ENCODE data around the gene SATB2.

SATB2 gene

GRCh38 chr2:199329031-199329430, 128.7 kb downstream of the SATB2 start:
- H3K9ac ChIP-seq (ENCODE audit: low read length) = no peak overlapping the region
- H3K27me3 ChIP-seq (ENCODE audit: control insufficient read depth, insufficient read depth, low read length) = no peaks in the 10 kb centered on the region
- no peaks in the 10 kb centered on the region for H3K9me3 ChIP-seq (ENCODE audit: control insufficient read depth, low read length)
- no peaks in the 10 kb centered on the region for H3K36me3 ChIP-seq (ENCODE audit: control insufficient read depth, insufficient read depth, low read length)
- H3K4me1 ChIP-seq (ENCODE audit: control insufficient read depth, insufficient read depth, low read length) = no peaks in the 10 kb centered on the region
- H3K4me3 ChIP-seq (ENCODE audit: low read length) = no peak overlapping the region

- Histone ChIP-seq H3K36me3 (ENCODE audit: control insufficient read depth, insufficient read depth, low read length) (no peaks in the 10 kb centered on the region), H3K27me3 (ENCODE audit: control insufficient read depth, insufficient read depth, low read length) (no peaks in the 10 kb centered on the region), H3K9me3 (ENCODE audit: control insufficient read depth, low read length) (no peaks in the 10 kb centered on the region), H3K4me1 (ENCODE audit: control insufficient read depth, insufficient read depth, low read length) (no peaks in the 10 kb centered on the region), H3K9ac (ENCODE audit: low read length) (no peak overlapping the region), H3K4me3 (ENCODE audit: low read length) (no peak overlapping the region)
Measured at GRCh38 chr2:199325881-199326280, 131.9 kb downstream of the SATB2 start.

- H3K4me1 ChIP-seq (ENCODE audit: control insufficient read depth, insufficient read depth, low read length) = no peaks in the 10 kb centered on the region
- no peaks in the 10 kb centered on the region for H3K36me3 ChIP-seq (ENCODE audit: control insufficient read depth, insufficient read depth, low read length)
- no peaks in the 10 kb centered on the region for H3K9me3 ChIP-seq (ENCODE audit: control insufficient read depth, low read length)
- no peaks in the 10 kb centered on the region for H3K27me3 ChIP-seq (ENCODE audit: control insufficient read depth, insufficient read depth, low read length)
- H3K4me3 ChIP-seq (ENCODE audit: low read length) = no peak overlapping the region
- no peak overlapping the region for H3K9ac ChIP-seq (ENCODE audit: low read length)
Measured at GRCh38 chr2:199322151-199322550, 135.6 kb downstream of the SATB2 start.

GRCh38 chr2:199317646-199318045, 140.1 kb downstream of the SATB2 start:
- H3K9me3 ChIP-seq (ENCODE audit: control insufficient read depth, low read length) = no peaks in the 10 kb centered on the region
- no peaks in the 10 kb centered on the region for H3K27me3 ChIP-seq (ENCODE audit: control insufficient read depth, insufficient read depth, low read length)
- no peak overlapping the region for H3K9ac ChIP-seq (ENCODE audit: low read length)
- no peaks in the 10 kb centered on the region for H3K36me3 ChIP-seq (ENCODE audit: control insufficient read depth, insufficient read depth, low read length)
- H3K4me1 ChIP-seq (ENCODE audit: control insufficient read depth, insufficient read depth, low read length) = no peaks in the 10 kb centered on the region
- no peak overlapping the region for H3K4me3 ChIP-seq (ENCODE audit: low read length)

GRCh38 chr2:199316851-199317250, 140.9 kb downstream of the SATB2 start:
- no peaks in the 10 kb centered on the region for H3K27me3 ChIP-seq (ENCODE audit: control insufficient read depth, insufficient read depth, low read length)

GRCh38 chr2:199315299-199316179, 142.2 kb downstream of the SATB2 start:
- Histone ChIP-seq H3K9me3 (ENCODE audit: control insufficient read depth, low read length) (no peaks in the 10 kb centered on the region), H3K27me3 (ENCODE audit: control insufficient read depth, insufficient read depth, low read length) (no peaks in the 10 kb centered on the region), H3K4me3 (ENCODE audit: low read length) (no peak overlapping the region), H3K9ac (ENCODE audit: low read length) (no peak overlapping the region), H3K36me3 (ENCODE audit: control insufficient read depth, insufficient read depth, low read length) (no peaks in the 10 kb centered on the region), H3K4me1 (ENCODE audit: control insufficient read depth, insufficient read depth, low read length) (no peaks in the 10 kb centered on the region)

More at GRCh38 chr2:199316851-199317250, 140.9 kb downstream of the SATB2 start:
- Histone ChIP-seq H3K9me3 (ENCODE audit: control insufficient read depth, low read length) (no peaks in the 10 kb centered on the region), H3K9ac (ENCODE audit: low read length) (no peak overlapping the region), H3K4me3 (ENCODE audit: low read length) (no peak overlapping the region), H3K4me1 (ENCODE audit: control insufficient read depth, insufficient read depth, low read length) (no peaks in the 10 kb centered on the region), H3K36me3 (ENCODE audit: control insufficient read depth, insufficient read depth, low read length) (no peaks in the 10 kb centered on the region)

- Histone ChIP-seq H3K4me1 (ENCODE audit: control insufficient read depth, insufficient read depth, low read length) (no peaks in the 10 kb centered on the region), H3K27me3 (ENCODE audit: control insufficient read depth, insufficient read depth, low read length) (no peaks in the 10 kb centered on the region), H3K9ac (ENCODE audit: low read length) (no peak overlapping the region), H3K9me3 (ENCODE audit: control insufficient read depth, low read length) (no peaks in the 10 kb centered on the region), H3K4me3 (ENCODE audit: low read length) (no peak overlapping the region), H3K36me3 (ENCODE audit: control insufficient read depth, insufficient read depth, low read length) (no peaks in the 10 kb centered on the region)
Measured at GRCh38 chr2:199312931-199313330, 144.8 kb downstream of the SATB2 start.

GRCh38 chr2:199310771-199311585, 146.8 kb downstream of the SATB2 start:
- Histone ChIP-seq H3K9me3 (ENCODE audit: control insufficient read depth, low read length) (no peaks in the 10 kb centered on the region), H3K4me1 (ENCODE audit: control insufficient read depth, insufficient read depth, low read length) (no peaks in the 10 kb centered on the region), H3K4me3 (ENCODE audit: low read length) (no peak overlapping the region), H3K9ac (ENCODE audit: low read length) (no peak overlapping the region), H3K27me3 (ENCODE audit: control insufficient read depth, insufficient read depth, low read length) (no peaks in the 10 kb centered on the region), H3K36me3 (ENCODE audit: control insufficient read depth, insufficient read depth, low read length) (no peaks in the 10 kb centered on the region)

GRCh38 chr2:199309973-199310372, 147.8 kb downstream of the SATB2 start:
- H3K27me3 ChIP-seq (ENCODE audit: control insufficient read depth, insufficient read depth, low read length) = no peaks in the 10 kb centered on the region
- no peak overlapping the region for H3K4me3 ChIP-seq (ENCODE audit: low read length)
- H3K4me1 ChIP-seq (ENCODE audit: control insufficient read depth, insufficient read depth, low read length) = no peaks in the 10 kb centered on the region
- H3K9ac ChIP-seq (ENCODE audit: low read length) = no peak overlapping the region
- H3K9me3 ChIP-seq (ENCODE audit: control insufficient read depth, low read length) = no peaks in the 10 kb centered on the region
- H3K36me3 ChIP-seq (ENCODE audit: control insufficient read depth, insufficient read depth, low read length) = no peaks in the 10 kb centered on the region

- no peak overlapping the region for H3K4me3 ChIP-seq (ENCODE audit: low read length)
Measured at GRCh38 chr2:199309411-199309810, 148.3 kb downstream of the SATB2 start.

GRCh38 chr2:199308567-199308966, 149.2 kb downstream of the SATB2 start:
- no peak overlapping the region for H3K4me3 ChIP-seq (ENCODE audit: low read length)
- H3K9me3 ChIP-seq (ENCODE audit: control insufficient read depth, low read length) = no peaks in the 10 kb centered on the region
- no peak overlapping the region for H3K9ac ChIP-seq (ENCODE audit: low read length)
- H3K4me1 ChIP-seq (ENCODE audit: control insufficient read depth, insufficient read depth, low read length) = no peaks in the 10 kb centered on the region
- no peaks in the 10 kb centered on the region for H3K36me3 ChIP-seq (ENCODE audit: control insufficient read depth, insufficient read depth, low read length)
- H3K27me3 ChIP-seq (ENCODE audit: control insufficient read depth, insufficient read depth, low read length) = no peaks in the 10 kb centered on the region

More at GRCh38 chr2:199309411-199309810, 148.3 kb downstream of the SATB2 start:
- no peaks in the 10 kb centered on the region for H3K4me1 ChIP-seq (ENCODE audit: control insufficient read depth, insufficient read depth, low read length)
- no peaks in the 10 kb centered on the region for H3K9me3 ChIP-seq (ENCODE audit: control insufficient read depth, low read length)
- no peaks in the 10 kb centered on the region for H3K36me3 ChIP-seq (ENCODE audit: control insufficient read depth, insufficient read depth, low read length)
- H3K27me3 ChIP-seq (ENCODE audit: control insufficient read depth, insufficient read depth, low read length) = no peaks in the 10 kb centered on the region
- no peak overlapping the region for H3K9ac ChIP-seq (ENCODE audit: low read length)

GRCh38 chr2:199307461-199307860, 150.3 kb downstream of the SATB2 start:
- no peaks in the 10 kb centered on the region for H3K9me3 ChIP-seq (ENCODE audit: control insufficient read depth, low read length)
- H3K27me3 ChIP-seq (ENCODE audit: control insufficient read depth, insufficient read depth, low read length) = no peaks in the 10 kb centered on the region
- H3K9ac ChIP-seq (ENCODE audit: low read length) = no peak overlapping the region
- H3K4me3 ChIP-seq (ENCODE audit: low read length) = no peak overlapping the region
- H3K36me3 ChIP-seq (ENCODE audit: control insufficient read depth, insufficient read depth, low read length) = no peaks in the 10 kb centered on the region
- no peaks in the 10 kb centered on the region for H3K4me1 ChIP-seq (ENCODE audit: control insufficient read depth, insufficient read depth, low read length)

Data from mucosa of stomach (tissue), 1 donor.